Measurements from ENCODE around the gene PDF.

The PDF gene

DNA sequence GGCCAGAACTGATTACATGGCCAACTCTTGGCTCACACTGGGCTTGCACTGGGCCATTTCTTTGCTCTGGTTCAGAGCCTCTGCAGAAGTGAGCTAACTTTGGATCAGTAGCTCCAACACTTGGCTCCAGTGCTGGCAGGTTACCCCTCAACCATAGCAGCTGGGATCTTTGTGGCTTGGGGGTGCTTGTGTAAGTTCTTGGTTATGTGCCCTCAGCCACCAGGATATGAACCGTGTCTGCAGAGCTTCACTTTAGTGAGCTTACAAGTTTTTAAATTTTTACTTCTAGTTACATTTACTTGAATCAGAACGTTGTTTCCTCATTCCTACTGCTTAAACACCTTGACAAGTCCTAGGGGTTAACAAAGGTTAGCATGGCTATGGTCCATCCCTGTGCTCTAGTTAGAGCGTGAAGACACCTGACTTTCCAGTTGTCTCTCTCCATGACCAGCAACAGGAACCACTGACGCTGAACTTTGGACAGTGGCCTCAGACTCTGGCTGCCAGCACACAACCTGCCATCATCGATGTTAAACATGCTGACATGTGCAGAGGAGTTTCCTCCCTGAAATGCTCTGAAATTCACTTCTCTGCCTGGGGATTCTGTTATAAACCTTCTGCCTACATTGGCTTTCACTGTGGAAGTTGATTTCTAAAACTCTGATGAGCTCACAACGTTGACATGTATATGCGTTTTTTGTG lies 4.1 kb downstream of the PDF start:
- peaks cover 37% of the 10 kb centered on the region for H3K36me3 Mint-ChIP-seq
- H3K27me3 Mint-ChIP-seq, result no peaks in the 10 kb centered on the region
- no peaks in the 10 kb centered on the region for H3K9me3 Mint-ChIP-seq
- H3K4me1 Mint-ChIP-seq, result peaks cover 62% of the 10 kb centered on the region
- peak overlapping the region; percentile 49 for H3K27ac Mint-ChIP-seq
- no peak for ATAC-seq
- H3K4me3 Mint-ChIP-seq, result no peak overlapping the region

DNA sequence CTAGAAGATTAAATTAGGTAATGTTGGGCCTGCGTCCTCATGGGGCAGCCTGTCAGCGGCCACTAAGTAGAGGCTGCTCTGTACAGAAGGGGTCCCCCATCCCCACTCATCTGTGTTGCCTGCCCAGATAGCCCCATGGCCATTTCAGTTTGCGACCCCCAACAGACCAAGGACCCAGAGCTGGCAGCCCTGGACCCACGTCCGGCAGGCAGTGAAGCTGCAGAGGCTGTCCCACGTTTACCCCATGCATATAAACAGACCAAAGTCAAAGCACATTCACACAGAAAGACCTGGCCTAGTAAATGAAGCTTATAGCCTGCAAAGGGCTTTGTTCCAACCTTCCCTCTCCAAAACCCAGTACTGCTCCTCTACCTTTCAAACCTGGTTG lies 4.6 kb downstream of the PDF start:
- peaks cover 59% of the 10 kb centered on the region for H3K4me1 Mint-ChIP-seq
- no peak for ATAC-seq
- peak overlapping the region; percentile 49 for H3K27ac Mint-ChIP-seq
- no peaks in the 10 kb centered on the region for H3K27me3 Mint-ChIP-seq
- H3K9me3 Mint-ChIP-seq, result no peaks in the 10 kb centered on the region
- H3K36me3 Mint-ChIP-seq, result peaks cover 42% of the 10 kb centered on the region
- H3K4me3 Mint-ChIP-seq, result no peak overlapping the region

DNA sequence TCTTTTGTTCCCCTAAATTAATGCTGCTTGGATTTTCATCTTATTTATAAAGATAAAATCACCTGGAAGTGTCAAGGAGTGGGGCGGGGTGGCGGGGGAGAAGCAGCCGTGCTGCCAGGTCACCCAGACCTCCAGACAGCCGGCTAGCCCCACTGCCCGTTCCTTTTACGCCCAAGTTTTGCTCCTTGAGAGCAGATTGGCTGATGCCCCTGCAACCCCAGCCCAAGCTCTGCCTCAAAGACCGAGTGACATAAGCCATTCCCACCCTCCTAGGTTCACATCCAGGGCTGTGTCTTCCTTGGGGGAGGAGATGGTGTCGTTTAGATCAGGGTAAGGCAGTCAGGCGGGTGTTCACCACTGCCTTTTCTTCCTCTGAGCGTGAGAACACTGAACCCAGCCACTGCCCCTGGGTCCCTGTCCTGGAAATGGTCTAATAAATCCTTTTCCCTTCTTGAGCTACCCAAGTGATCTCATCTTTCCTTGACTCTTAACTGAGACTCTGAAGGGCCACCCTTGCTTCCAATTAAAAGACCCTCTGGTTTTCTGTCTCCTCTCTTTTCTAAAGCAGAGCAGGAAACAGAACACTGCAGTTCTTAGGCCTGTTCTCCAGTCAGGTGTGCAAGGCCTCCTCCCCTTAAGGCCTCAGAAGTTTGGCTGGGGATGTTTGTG lies 5.7 kb downstream of the PDF start:
- no peak overlapping the region for H3K4me3 Mint-ChIP-seq

DNA sequence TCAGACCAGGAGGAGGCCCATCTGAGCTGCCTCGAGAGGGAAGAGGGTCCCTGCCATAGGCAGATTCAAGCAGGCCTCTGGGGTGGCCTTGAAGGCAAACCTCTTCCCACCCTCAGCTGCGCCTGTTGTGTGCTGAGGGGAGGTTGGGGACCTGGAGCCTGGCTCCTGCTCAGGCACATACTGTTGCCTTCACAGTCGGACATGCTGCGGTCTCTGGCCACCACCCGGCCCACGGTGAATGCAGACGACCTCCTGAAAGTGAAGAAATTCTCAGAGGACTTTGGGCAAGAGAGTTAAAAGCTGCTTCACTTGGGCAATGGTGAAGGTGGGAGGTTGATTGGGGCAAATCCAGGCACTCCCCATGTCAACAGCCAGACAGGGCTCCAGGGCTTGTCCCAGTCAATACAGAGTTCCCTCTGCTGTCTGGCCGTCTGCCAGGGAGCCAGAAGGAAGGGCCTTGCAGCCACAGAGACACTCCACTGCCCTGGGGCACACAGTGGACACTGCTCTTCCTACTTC lies 6.3 kb downstream of the PDF start:
- peaks cover 49% of the 10 kb centered on the region for H3K4me1 Mint-ChIP-seq
- H3K27me3 Mint-ChIP-seq, result no peaks in the 10 kb centered on the region
- H3K4me3 Mint-ChIP-seq, result no peak overlapping the region
- no peaks in the 10 kb centered on the region for H3K9me3 Mint-ChIP-seq
- H3K27ac Mint-ChIP-seq, result peak overlapping the region; percentile 30
- peaks cover 50% of the 10 kb centered on the region for H3K36me3 Mint-ChIP-seq
- ATAC-seq, result no peak

More for the DNA sequence above, 5.7 kb downstream of the PDF start:
- H3K36me3 Mint-ChIP-seq, result peaks cover 45% of the 10 kb centered on the region
- no peaks in the 10 kb centered on the region for H3K27me3 Mint-ChIP-seq
- peaks cover 55% of the 10 kb centered on the region for H3K4me1 Mint-ChIP-seq
- no peak for ATAC-seq
- peak overlapping the region; percentile 30 for H3K27ac Mint-ChIP-seq
- no peaks in the 10 kb centered on the region for H3K9me3 Mint-ChIP-seq

DNA sequence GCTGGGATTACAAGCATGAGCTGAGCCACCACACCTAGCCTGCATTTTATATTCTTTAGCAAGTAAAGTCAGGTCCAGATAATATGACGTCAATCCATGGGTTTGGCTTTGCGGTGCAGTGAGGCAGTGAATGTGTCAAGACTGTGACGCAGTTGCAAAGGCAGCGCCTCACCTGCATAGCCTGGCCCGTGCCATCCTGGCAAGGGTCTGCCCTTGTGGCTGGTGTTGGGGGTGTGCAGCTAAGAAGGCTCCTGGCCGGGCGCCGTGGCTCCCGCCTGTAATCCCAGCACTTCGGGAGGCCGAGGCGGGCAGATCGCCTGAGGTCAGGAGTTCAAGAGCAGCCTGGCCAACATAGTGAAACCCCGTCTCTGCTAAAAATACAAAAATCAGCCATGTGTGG lies 7.0 kb downstream of the PDF start:
- H3K4me1 Mint-ChIP-seq, result peaks cover 43% of the 10 kb centered on the region
- H3K27me3 Mint-ChIP-seq, result no peaks in the 10 kb centered on the region
- ATAC-seq, result no peak
- H3K9me3 Mint-ChIP-seq, result no peaks in the 10 kb centered on the region
- no peak overlapping the region for H3K27ac Mint-ChIP-seq
- no peak overlapping the region for H3K4me3 Mint-ChIP-seq
- peaks cover 50% of the 10 kb centered on the region for H3K36me3 Mint-ChIP-seq

DNA sequence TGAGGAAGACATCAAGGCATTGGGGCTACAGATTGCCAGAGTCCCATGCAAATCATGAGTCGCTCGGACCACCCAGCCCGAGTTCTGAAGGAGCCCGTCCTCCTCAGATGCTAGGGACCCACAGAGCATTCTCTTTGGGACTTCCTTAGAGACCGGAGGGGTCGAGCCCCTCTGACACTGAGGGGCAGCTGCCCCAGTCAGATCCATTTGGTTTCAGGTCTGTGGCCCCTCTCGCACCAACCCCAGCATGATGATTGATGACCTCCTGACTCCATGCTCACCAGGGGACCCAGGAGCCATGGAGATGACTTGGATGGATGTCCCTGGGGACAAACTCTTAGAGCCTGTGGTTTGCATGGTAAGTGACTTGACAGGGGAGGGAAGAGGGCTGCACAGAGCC lies 8.0 kb downstream of the PDF start:
- no peak for ATAC-seq
- Mint-ChIP-seq H3K4me3 (no peak overlapping the region), H3K4me1 (peaks cover 39% of the 10 kb centered on the region), H3K9me3 (no peaks in the 10 kb centered on the region), H3K27ac (no peak overlapping the region), H3K36me3 (peaks cover 50% of the 10 kb centered on the region), H3K27me3 (no peaks in the 10 kb centered on the region)

DNA sequence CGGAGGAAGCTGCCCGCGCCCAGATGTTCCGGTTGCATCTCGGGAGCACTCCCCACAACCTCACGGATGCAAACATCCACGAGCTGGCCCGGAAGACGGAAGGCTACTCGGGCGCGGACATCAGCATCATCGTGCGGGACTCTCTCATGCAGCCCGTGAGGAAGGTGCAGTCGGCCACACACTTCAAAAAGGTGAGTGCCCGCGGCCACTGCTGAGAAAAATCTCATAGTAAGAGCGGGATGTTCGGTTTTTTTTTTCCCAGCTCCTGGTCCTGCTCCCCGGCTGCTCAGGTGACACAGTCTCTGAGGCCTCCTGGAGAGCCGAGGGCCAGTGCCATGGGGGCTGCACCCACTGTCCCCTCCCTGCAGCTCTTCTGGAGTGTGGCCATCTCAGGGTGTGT lies 9.3 kb downstream of the PDF start:
- Mint-ChIP-seq H3K36me3 (peaks cover 56% of the 10 kb centered on the region), H3K27ac (no peak overlapping the region)
- no peak for ATAC-seq

DNA sequence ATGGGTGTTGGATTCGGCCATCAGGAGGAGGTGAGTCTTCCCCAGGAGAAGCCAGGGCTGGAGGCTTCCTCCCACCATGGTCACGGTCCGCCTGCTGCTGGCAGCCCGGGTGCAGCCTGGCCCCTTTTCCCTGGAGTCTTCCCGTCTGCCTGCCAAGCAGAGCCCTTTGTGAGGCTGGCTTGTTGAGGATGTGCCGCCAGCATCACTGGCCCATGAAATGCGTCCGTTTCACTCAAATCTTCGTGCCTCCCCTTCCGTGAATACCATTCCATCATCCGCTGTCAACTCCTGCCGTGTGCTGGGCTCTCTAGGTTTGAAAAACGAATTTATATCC lies 9.7 kb downstream of the PDF start:
- Mint-ChIP-seq H3K9me3 (no peaks in the 10 kb centered on the region), H3K4me1 (peaks cover 30% of the 10 kb centered on the region), H3K4me3 (no peak overlapping the region), H3K27me3 (no peaks in the 10 kb centered on the region), H3K36me3 (peaks cover 56% of the 10 kb centered on the region), H3K27ac (no peak overlapping the region)
- no peak for ATAC-seq

More for the DNA sequence above, 9.3 kb downstream of the PDF start:
- no peak overlapping the region for H3K4me3 Mint-ChIP-seq
- H3K4me1 Mint-ChIP-seq, result peaks cover 31% of the 10 kb centered on the region
- no peaks in the 10 kb centered on the region for H3K27me3 Mint-ChIP-seq
- no peaks in the 10 kb centered on the region for H3K9me3 Mint-ChIP-seq

DNA sequence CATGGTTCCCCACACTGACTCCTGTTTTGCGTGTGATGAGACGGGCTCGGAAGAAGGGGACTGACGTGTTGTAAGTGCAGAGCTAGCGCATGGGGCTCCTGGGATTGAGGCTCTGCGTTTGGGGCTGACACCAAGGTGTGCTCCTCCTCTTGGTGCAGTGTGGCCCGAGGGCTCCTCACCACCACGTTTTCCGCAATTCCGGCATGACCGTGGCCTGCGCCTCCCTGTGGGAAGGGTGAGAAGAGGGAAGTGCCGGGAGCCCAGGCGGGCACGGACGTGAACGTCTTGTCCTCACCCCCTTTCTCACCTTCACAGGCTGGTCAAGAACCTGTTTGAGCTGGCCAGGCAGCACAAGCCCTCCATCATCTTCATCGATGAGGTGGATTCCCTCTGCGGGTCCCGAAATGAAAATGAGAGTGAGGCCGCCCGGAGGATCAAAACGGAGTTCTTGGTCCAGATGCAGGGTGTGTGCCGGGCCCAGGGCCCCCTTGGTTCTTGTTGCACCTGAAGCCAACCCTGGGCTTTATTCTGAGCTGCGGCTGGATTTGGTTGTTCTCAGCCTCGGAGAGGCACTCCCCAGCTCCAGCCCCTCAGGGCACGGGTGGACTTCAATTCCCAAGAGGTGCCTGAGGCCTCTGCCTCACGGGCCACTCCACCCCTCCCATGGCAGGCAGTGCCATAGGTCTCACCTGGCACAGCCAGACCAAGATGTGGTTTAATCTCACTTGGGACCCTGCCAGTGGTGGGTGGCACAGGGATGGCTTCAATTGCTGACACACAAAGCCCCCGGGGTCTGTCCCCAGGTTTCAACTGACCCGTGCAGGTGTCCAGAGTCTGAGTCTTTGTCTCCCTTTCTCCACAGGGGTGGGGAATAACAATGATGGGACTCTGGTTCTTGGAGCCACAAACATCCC lies 10.3 kb downstream of the PDF start:
- H3K4me3 Mint-ChIP-seq, result no peak overlapping the region
- H3K9me3 Mint-ChIP-seq, result no peaks in the 10 kb centered on the region
- peaks cover 28% of the 10 kb centered on the region for H3K4me1 Mint-ChIP-seq
- H3K27ac Mint-ChIP-seq, result no peak overlapping the region
- H3K27me3 Mint-ChIP-seq, result no peaks in the 10 kb centered on the region
- H3K36me3 Mint-ChIP-seq, result peaks cover 53% of the 10 kb centered on the region
- ATAC-seq, result no peak

DNA sequence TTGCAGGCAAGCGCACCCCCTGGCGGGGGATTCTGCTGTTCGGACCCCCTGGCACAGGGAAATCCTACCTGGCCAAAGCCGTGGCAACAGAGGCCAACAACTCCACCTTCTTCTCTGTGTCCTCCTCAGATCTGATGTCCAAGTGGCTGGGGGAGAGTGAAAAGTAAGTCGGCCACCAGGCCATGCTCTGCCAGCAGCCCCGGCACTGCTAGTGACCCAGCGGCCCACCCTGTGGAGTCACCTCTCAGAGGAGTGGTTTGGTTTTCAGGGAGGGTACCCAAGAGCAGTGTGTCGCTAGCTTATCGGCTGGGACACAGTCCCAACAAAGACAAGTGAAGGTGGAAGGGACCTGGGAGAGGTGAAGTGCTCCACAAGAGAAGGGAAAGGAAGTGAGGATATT lies 11.0 kb downstream of the PDF start:
- no peak for ATAC-seq
- Mint-ChIP-seq H3K27me3 (no peaks in the 10 kb centered on the region), H3K9me3 (no peaks in the 10 kb centered on the region), H3K4me3 (no peak overlapping the region), H3K36me3 (peaks cover 50% of the 10 kb centered on the region), H3K27ac (no peak overlapping the region), H3K4me1 (peaks cover 27% of the 10 kb centered on the region)

DNA sequence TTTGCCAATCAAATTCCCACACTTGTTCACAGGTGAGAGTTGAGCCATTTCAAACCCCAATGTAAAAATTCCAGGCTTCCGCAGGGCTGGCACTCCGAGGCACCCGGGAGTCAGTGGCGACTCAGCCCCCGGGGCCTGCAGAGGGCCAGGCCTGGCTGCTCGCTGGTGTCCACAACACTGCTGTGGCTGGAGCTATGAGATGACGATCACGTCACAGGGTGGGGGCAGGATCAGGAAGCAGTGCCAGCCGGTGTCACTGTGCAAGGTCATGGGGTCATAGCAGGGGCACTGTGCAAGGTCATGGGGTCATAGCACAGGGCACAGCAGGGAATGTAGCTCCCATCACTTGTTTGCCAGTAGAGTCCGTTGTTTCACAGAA lies 11.5 kb downstream of the PDF start:
- Mint-ChIP-seq H3K9me3 (no peaks in the 10 kb centered on the region), H3K27ac (no peak overlapping the region), H3K4me1 (peaks cover 27% of the 10 kb centered on the region), H3K4me3 (no peak overlapping the region), H3K27me3 (no peaks in the 10 kb centered on the region), H3K36me3 (peaks cover 46% of the 10 kb centered on the region)
- ATAC-seq, result no peak

DNA sequence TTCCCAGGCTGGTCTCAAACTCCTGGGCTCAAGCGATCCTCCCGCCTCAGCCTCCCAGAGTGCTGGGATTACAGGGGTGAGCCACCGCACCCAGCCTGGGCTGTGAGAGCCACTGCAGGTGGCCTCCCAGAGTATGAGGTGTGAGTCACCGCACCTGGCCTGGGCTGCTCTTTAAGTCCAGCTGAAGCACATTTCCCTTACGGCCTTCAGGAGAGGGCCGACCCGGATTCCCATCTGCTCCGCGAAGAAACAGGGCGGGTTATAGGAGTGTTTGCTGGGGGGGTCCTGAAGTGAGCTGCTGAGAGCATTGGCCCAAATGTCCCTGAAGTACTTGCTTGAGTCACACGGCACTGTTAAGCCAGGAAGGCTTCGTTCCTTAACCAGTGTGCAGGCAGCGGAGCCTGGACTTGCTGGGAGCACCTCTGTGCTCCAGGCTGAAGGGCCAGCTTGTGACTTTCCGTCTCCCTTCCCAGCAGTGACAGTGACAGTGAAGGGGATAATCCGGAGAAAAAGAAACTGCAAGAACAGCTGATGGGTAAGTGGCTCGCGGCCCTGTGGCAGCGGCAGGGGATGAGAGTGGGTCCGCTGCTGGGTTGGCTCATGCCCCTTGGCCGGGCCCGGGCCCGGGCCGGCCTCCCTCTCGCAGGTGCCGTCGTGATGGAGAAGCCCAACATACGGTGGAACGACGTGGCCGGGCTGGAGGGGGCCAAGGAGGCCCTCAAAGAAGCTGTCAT lies 12.0 kb downstream of the PDF start:
- ATAC-seq, result no peak
- no peak overlapping the region for H3K4me3 Mint-ChIP-seq
- peaks cover 32% of the 10 kb centered on the region for H3K4me1 Mint-ChIP-seq
- H3K9me3 Mint-ChIP-seq, result no peaks in the 10 kb centered on the region
- H3K36me3 Mint-ChIP-seq, result peaks cover 45% of the 10 kb centered on the region
- no peak overlapping the region for H3K27ac Mint-ChIP-seq
- no peaks in the 10 kb centered on the region for H3K27me3 Mint-ChIP-seq

DNA sequence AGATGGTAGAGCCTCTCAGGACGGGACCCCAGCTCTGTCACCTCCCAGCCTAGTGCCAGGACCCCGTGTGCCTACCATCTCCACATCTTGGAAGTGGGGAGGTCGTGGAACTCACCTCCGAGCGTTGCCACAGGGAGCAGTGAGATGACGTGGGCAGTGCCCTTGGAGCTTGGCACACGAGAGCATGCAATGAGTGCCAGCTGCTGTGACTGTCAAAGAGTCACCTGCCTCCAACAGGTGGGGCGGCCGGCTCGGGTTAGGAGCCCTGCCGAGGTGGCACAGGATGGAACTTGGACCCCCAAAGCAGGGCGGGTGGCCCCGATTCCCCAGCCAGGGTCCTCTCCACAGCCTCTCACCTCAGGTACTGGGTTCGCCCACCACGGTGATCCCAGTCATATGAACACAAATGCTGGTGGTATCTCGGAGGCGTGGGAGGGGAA lies 13.8 kb downstream of the PDF start:
- no peak overlapping the region for H3K27ac Mint-ChIP-seq
- H3K36me3 Mint-ChIP-seq, result peaks cover 36% of the 10 kb centered on the region
- H3K27me3 Mint-ChIP-seq, result no peaks in the 10 kb centered on the region
- no peak for ATAC-seq
- no peak overlapping the region for H3K4me3 Mint-ChIP-seq
- H3K9me3 Mint-ChIP-seq, result no peaks in the 10 kb centered on the region
- H3K4me1 Mint-ChIP-seq, result peaks cover 36% of the 10 kb centered on the region

DNA sequence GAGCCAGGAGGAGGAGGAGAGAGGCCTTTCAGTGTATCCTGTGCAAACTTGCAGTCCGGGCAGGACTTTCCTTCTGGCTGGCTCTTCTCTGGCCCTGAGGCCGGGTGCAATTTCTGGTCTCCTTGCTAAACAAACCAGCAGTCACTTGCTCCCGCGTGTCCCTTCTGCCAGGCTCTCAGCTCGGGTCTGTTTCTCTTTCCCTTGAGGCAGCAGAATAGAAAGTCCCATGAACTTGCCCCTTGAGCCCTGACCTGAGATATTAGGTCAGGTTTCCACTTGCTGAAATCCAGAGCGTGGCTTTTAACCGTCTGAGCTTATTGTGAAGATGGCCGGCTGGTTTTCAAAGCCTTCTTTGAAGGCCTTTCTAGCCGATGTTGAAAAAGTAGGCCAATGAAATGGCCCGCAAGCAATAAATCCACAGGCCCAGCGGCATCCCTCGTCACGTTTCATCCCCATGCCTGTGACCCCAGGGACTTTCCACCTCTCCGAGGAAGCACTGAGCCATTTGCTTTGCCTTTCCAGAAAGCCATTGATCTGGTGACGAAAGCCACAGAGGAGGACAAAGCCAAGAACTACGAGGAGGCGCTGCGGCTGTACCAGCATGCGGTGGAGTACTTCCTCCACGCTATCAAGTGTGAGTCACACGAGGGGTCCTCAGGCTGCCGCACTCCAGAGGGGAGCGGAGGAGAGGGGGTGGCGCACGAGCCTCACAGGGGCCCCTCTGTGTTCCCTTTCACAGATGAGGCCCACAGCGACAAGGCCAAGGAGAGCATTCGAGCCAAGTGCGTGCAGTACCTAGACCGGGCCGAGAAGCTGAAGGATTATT lies 14.7 kb downstream of the PDF start:
- Mint-ChIP-seq H3K27ac (no peak overlapping the region), H3K4me1 (peaks cover 34% of the 10 kb centered on the region), H3K9me3 (no peaks in the 10 kb centered on the region), H3K27me3 (no peaks in the 10 kb centered on the region), H3K4me3 (no peak overlapping the region), H3K36me3 (peaks cover 28% of the 10 kb centered on the region)
- ATAC-seq, result no peak

Measured in stimulated activated memory B cell treated with anti-CD40 and anti-IgM and Interleukin-4, amounts not matched to agents 10 μg/mL and 1 μg/mL and 100 μg/mL, for 72 hours (primary cell).